Spleen (tissue), 11 donors: ENCODE measurements around the gene ADGRD1. TPM values are rescaled to one million over a fixed set of nuclear protein-coding genes. Genes with fewer than 3 reads are reported as not detected.

Source experiments
- DNase-seq: peaks from one replicate; pipeline ENCODE4 v3.0.0-alpha.2; 2020
- H3K27ac ChIP-seq, 8 donors: fragments of 200-600 bp; sonication (generic) in 7 of 8; 1 replicate in 4 of 8; 2 replicates in 4 of 8; pipeline versions ENCODE4 v1.5.0 to v1.8.0; 2016 to 2021; ENCODE audit warnings: inconsistent platforms in 4 of 8, mild to moderate bottlenecking in 4 of 8, moderate library complexity in 1 of 8
- H3K27me3 ChIP-seq, 7 donors: fragments of 200-600 bp; sonication (generic) in 6 of 7; replicated peaks in 1 of 7; 1 replicate in 4 of 7; 2 replicates in 3 of 7; pipeline versions ENCODE4 v1.5.0 to v1.8.0; 2016 to 2021; ENCODE audit warnings: inconsistent platforms in 3 of 7, mild to moderate bottlenecking in 1 of 7
- H3K36me3 ChIP-seq, 6 donors: fragments of 200-600 bp; sonication (generic) in 5 of 6; 1 replicate in 4 of 6; 2 replicates in 2 of 6; pipeline versions ENCODE4 v1.5.0 to v1.8.0; 2016 to 2021; ENCODE audit warnings: inconsistent platforms in 2 of 6
- H3K4me1 ChIP-seq, 6 donors: fragments of 200-600 bp; sonication (generic) in 5 of 6; 1 replicate in 3 of 6; 2 replicates in 3 of 6; pipeline versions ENCODE4 v1.5.0 to v1.8.0; 2016 to 2021; ENCODE audit warnings: inconsistent platforms in 3 of 6
- H3K4me3 ChIP-seq, 8 donors: fragments of 200-600 bp; sonication (generic) in 7 of 8; 1 replicate in 4 of 8; 2 replicates in 4 of 8; pipeline versions ENCODE4 v1.5.0 to v1.8.0; 2016 to 2021; ENCODE audit warnings: inconsistent platforms in 4 of 8, mild to moderate bottlenecking in 4 of 8, moderate library complexity in 2 of 8
- H3K9me3 ChIP-seq, 8 donors: fragments of 200-600 bp; sonication (generic) in 7 of 8; 1 replicate in 4 of 8; 2 replicates in 4 of 8; pipeline versions ENCODE4 v1.5.0 to v1.8.0; 2016 to 2021; ENCODE audit warnings: inconsistent platforms in 4 of 8
- CTCF ChIP-seq, 11 experiments: fragments of 200-600 bp in 7 of 11; fragments of 450-650 bp in 4 of 11; sonication (generic) in 4 of 11; IDR thresholded peaks in 8 of 11; conservative IDR thresholded peaks in 3 of 11; 1 replicate in 7 of 11; 2 replicates in 4 of 11; pipeline versions ENCODE4 v1.4.0 to v1.8.0; 2016 to 2021; ENCODE audit warnings: antibody characterized with exemption in 11 of 11, inconsistent platforms in 4 of 11, mild to moderate bottlenecking in 1 of 11
- POLR2A ChIP-seq, 3 donors: fragments of 450-650 bp; IDR thresholded peaks; one replicate each; pipeline ENCODE4 v1.5.1; 2017; ENCODE audit warnings: antibody characterized with exemption in 3 of 3, mild to moderate bottlenecking in 1 of 3
- POLR2AphosphoS5 ChIP-seq, 3 donors: sonication (generic); formaldehyde crosslinking; IDR thresholded peaks; one replicate each; pipeline ENCODE4 v1.5.1; 2017; ENCODE audit warnings: antibody characterized with exemption in 3 of 3
- WGBS, 5 donors: extraction: QIAGEN DNeasy Blood & Tissue Kit in 3 of 5; methylation state at CpG; one replicate each; pipeline versions ENCODE4 v1.1.5 to v1.1.7; 2013 to 2018; 5-methylcytosine and 5-hydroxymethylcytosine counted together
- intact Hi-C: fragments of 100-400 bp; cut with DNase I; formaldehyde crosslinking; loops from one replicate; pipeline ENCODE4 v1.15.0; 2023; ENCODE audit warnings: low total_unique reads
- polyA plus RNA-seq, 3 donors: library from polyadenylated mRNA; stranded (reverse); fragments of 200-250 nt; gene quantifications; one replicate each; pipeline ENCODE4 v1.2.1, GENCODE V29; 2013
- total RNA-seq, 7 donors: library from RNA; depleted of rRNA in 3 of 7; stranded (reverse); fragments of >200 nt in 3 of 7; fragmentation: NEBNext Ultra II Directional in 4 of 7; extraction: Animal tissue kit (Norgen Biotek cat#: 25700) in 4 of 7; gene quantifications; one replicate each; pipeline versions ENCODE4 v1.1.0 to v1.2.1, GENCODE V29; 2016 to 2021
- donor health status: healthy with polysubstance abuse.
- donor health status: DM: no; HTN: no; CAD: no; lungs with moderate emphysema.
- donor health status: DM: no; HTN: no; CAD: no.
- donor health status: Bipolar disorder and iron deficiency.
- donor health status: healthy.
- donor health status: DM: no; HTN: no; CAD: no.
- donor health status: DM: yes; HTN: yes; CAD: no.

ADGRD1 gene
- total and polyA plus RNA-seq, 10 donors = 0.89 to 9.7 (median 4.8) TPM

DNA sequence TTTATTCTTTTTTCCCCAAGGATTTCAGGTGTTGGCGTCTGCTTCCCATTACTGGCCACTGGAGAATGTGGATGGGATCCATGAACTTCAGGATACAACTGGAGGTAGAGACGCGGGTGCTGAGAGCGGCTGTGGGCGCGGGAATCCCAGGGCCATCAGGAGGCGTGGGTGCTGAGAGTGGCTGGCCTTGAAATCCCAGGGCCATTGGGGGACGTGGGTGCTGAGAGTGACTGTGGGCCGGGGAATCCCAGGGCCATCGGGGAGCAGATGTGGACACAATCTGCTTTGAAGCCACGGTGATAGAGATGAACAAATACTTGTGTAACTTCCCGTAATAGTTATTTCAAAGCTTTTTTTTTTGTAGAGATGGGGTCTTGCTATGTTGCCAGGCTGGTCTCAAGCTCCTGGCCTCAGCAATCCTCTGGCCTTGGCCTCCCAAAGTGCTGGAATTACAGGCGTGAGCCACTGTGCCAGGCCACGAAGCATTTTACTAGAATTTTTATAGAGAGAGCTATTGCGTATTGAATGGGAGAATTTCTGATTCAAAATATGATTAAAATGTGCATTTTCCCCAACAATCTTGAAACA is 12.8 kb downstream of the ADGRD1 start:
- no peak for TF ChIP-seq POLR2AphosphoS5 (IDR thresholded peaks at IDR 0.05)
- no peak for TF ChIP-seq POLR2A (IDR thresholded peaks at IDR 0.05)
- TF ChIP-seq CTCF (IDR thresholded peaks at IDR 0.05 in 8 of 11, conservative IDR thresholded peaks at IDR 0.05 in 3 of 11) = no peak
- Histone ChIP-seq H3K4me3 (no peak overlapping the region), H3K4me1 (peaks cover 0 to 8% (median 0%) of the 10 kb centered on the region in 6 donors), H3K27me3 (no peaks in the 10 kb centered on the region), H3K9me3 (no peaks in the 10 kb centered on the region), H3K27ac (no peak overlapping the region), H3K36me3 (no peaks in the 10 kb centered on the region)
- WGBS, 5 donors = 72 to 89% (median 83%) methylated on average over 15 of the region's 15 CpGs
- intact Hi-C loops = no loop called here
- DNase-seq = no peak

DNA sequence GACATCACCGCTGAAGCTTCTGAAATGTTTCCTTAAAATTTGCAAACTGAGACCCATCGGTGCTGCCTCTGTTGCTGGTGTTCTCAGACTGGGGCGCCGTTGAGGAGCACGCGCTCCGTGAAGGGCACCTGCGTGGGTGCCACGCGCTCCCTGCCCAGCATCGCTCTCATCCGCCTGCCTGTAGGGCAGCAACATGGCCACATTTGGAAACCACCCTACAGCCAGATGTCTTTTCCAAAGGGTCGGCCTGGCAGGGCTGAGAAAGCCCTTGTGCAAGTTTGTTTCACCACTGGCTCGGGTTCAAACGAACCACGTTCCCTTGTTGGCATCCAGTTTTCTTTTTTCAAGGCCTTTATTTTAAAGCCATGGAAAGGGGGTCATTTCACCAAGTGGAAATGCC is 13.9 kb downstream of the ADGRD1 start:
- TF ChIP-seq POLR2A (IDR thresholded peaks at IDR 0.05) (no peak), POLR2AphosphoS5 (IDR thresholded peaks at IDR 0.05) (no peak), CTCF (IDR thresholded peaks at IDR 0.05 in 8 of 11, conservative IDR thresholded peaks at IDR 0.05 in 3 of 11) (no peak)
- no peak for DNase-seq
- intact Hi-C loops = no loop called here
- no peak overlapping the region for H3K27ac ChIP-seq
- no peaks in the 10 kb centered on the region for H3K9me3 ChIP-seq
- 87 to 95% (median 93%) methylated on average over 12 to 16 of the region's 16 CpGs for WGBS, 5 donors
- H3K27me3 ChIP-seq = no peaks in the 10 kb centered on the region
- H3K36me3 ChIP-seq = no peaks in the 10 kb centered on the region
- no peak overlapping the region for H3K4me3 ChIP-seq
- peaks cover 0 to 8% (median 0%) of the 10 kb centered on the region in 6 donors for H3K4me1 ChIP-seq

- no peak for DNase-seq
These were observed 14.9 kb downstream of the ADGRD1 start for GRCh38 chr12:130968611-130969010.

DNA sequence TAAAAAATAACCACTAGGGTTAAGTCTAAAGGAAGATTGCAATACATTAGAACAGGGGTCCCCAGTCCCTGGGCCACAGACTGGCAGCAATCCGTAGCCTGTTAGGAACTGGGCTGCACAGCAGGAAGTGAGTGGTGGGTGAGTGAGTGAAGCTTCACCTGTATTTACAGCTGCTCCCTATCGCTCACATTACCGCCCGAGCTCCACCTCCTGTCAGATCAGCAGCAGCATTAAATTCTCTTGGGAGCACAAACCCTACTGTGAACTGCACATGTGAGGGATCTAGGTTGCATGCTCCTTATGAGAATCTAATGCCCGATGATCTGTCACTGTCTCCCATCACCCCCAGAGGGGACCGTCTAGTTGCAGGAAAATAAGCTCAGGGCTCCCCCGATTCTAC is 15.5 kb downstream of the ADGRD1 start:
- Histone ChIP-seq H3K36me3 (no peaks in the 10 kb centered on the region), H3K4me1 (peaks cover 0 to 8% (median 0%) of the 10 kb centered on the region in 6 donors), H3K9me3 (no peaks in the 10 kb centered on the region), H3K27me3 (no peaks in the 10 kb centered on the region), H3K27ac (no peak overlapping the region), H3K4me3 (no peak overlapping the region)
- DNase-seq = no peak
- TF ChIP-seq POLR2AphosphoS5 (IDR thresholded peaks at IDR 0.05) = no peak
- no peak for TF ChIP-seq CTCF (IDR thresholded peaks at IDR 0.05 in 8 of 11, conservative IDR thresholded peaks at IDR 0.05 in 3 of 11)
- no peak for TF ChIP-seq POLR2A (IDR thresholded peaks at IDR 0.05)
- WGBS, 5 donors = 63 to 77% (median 66%) methylated on average over 7 of the region's 7 CpGs
- intact Hi-C loops = no loop called here

More at GRCh38 chr12:130968611-130969010, 14.9 kb downstream of the ADGRD1 start:
- Histone ChIP-seq H3K27me3 (no peaks in the 10 kb centered on the region), H3K4me3 (no peak overlapping the region), H3K9me3 (no peaks in the 10 kb centered on the region), H3K4me1 (peaks cover 0 to 8% (median 0%) of the 10 kb centered on the region in 6 donors), H3K27ac (no peak overlapping the region), H3K36me3 (no peaks in the 10 kb centered on the region)
- intact Hi-C loops = no loop called here
- TF ChIP-seq POLR2A (IDR thresholded peaks at IDR 0.05) (no peak), POLR2AphosphoS5 (IDR thresholded peaks at IDR 0.05) (no peak), CTCF (IDR thresholded peaks at IDR 0.05 in 8 of 11, conservative IDR thresholded peaks at IDR 0.05 in 3 of 11) (no peak)
- WGBS, 5 donors = 84 to 94% (median 93%) methylated on average over 7 of the region's 7 CpGs
